HAP-1 (cell line): ENCODE results near the gene SQOR.

Experiments used
- DNase-seq, 2 experiments: peaks; one replicate each; pipeline ENCODE4 v3.0.0-alpha.2; 2016 to 2020; ENCODE audit warnings: low spot score in 2 of 2
- H3K27me3 ChIP-seq: fragments of 250-450 bp; sonication (Bioruptor Pico); 2 replicates; pipeline ENCODE4 v1.5.1; 2020; ENCODE audit warnings: low read depth, mild to moderate bottlenecking, moderate library complexity
- H3K36me3 ChIP-seq: fragments of 250-450 bp; sonication (Bioruptor Pico); replicated peaks from 2 replicates; pipeline ENCODE4 v1.5.1; 2020; ENCODE audit warnings: mild to moderate bottlenecking
- H3K4me1 ChIP-seq: fragments of 250-450 bp; sonication (Bioruptor Pico); 2 replicates; pipeline ENCODE4 v1.5.1; 2020; ENCODE audit warnings: mild to moderate bottlenecking
- H3K4me3 ChIP-seq: fragments of 250-450 bp; sonication (Bioruptor Pico); 2 replicates; pipeline ENCODE4 v1.5.1; 2020; ENCODE audit warnings: mild to moderate bottlenecking, moderate library complexity
- H3K9me3 ChIP-seq: fragments of 250-450 bp; sonication (Bioruptor Pico); 2 replicates; pipeline ENCODE4 v1.5.1; 2020; ENCODE audit warnings: mild to moderate bottlenecking, moderate library complexity
- in situ Hi-C: fragments of 300-500 bp; cut with MboI; formaldehyde crosslinking; loops from 3 replicates; pipeline ENCODE4 v1.14.3; 2020; ENCODE audit warnings: low sequenced_read_pairs, inconsistent platforms, mixed read lengths

The SQOR gene

GRCh38 chr15:45634432-45635190, at the start of gene SQOR:
SQOR (plus strand) TSS chr15:45635029; CDS start chr15:45658924, 23,895 bp downstream.
- peak within 1 kb of the TSS; percentile 48 for H3K4me3 ChIP-seq

DNA sequence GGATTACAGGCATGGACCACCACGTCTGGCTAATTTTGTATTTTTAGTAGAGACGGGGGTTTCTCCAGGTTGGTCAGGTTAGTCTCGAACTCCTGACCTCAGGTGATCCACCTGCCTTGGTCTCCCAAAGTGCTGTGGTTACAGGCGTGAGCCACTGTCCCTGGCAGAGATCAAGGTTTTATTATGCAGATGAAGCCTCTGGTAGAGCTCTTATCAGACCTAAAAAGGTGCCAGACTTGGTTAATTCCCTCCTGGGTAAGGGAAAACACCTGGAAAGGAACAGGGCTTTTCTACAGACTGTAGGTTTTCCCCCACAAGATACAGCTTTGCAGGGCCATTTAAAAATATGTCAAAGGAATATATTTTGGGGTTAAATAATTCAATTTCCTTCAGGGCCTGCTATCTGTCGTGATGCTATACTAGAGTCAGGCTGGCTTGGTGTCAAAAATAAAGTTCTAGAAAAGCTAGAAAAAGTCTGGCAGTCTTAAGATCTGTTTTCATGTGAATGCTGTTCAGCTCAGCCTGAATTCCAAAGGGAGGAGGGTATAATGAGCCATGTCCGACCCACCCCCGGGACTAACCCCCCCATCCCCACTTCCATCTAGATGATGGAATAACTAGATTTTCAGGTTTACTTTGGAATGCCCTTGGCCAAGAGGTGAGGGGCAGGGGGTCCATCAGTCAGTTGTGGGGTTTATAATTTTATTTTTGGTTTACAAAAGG, 49.6 kb upstream of the SQOR start:
- Histone ChIP-seq H3K4me3 (no peak overlapping the region), H3K4me1 (peaks cover 15% of the 10 kb centered on the region), H3K36me3 (0 out of 2 replicates have a peak, but pooled peaks cover 3% of the 10 kb centered on the region), H3K27me3 (no peaks in the 10 kb centered on the region), H3K9me3 (no peaks in the 10 kb centered on the region)
- in situ Hi-C loops: no loop called here
- DNase-seq: no peak

More at GRCh38 chr15:45634432-45635190, at the start of gene SQOR:
- in situ Hi-C loops: no loop called here
- no peaks in the 10 kb centered on the region; the same call in 1 of the 2 replicates for H3K27me3 ChIP-seq
- DNase-seq: peak; percentile 77 to 78
- peaks cover 5% of the 10 kb centered on the region; the same call in 1 of the 2 replicates for H3K4me1 ChIP-seq
- no peaks in the 10 kb centered on the region for H3K36me3 ChIP-seq
- H3K9me3 ChIP-seq: no peaks in the 10 kb centered on the region

DNA sequence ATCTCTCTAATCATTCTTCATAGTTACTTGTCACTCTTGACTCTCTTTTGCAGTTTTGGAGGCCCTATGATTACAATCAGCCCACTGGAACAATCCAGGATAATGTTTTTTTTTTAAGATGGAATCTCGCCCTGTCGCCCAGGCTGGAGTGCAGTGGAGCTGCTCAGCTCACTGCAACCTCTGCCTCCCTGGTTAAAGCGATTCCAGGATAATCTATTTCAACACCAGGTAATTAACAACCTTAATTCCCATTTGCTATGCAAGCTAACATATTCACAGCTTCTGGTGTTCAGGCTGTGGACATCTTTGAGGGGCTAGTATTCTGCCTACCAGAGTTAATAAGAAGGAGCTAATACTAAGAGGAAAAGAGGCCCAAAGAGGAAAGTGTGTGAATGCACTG, 48.7 kb upstream of the SQOR start:
- Histone ChIP-seq H3K27me3 (no peaks in the 10 kb centered on the region), H3K9me3 (no peaks in the 10 kb centered on the region), H3K4me3 (peak overlapping the region; percentile 75), H3K4me1 (peaks cover 15% of the 10 kb centered on the region), H3K36me3 (0 out of 2 replicates have a peak, but pooled peaks cover 3% of the 10 kb centered on the region)
- no peak for DNase-seq
- in situ Hi-C loops: no loop called here

GRCh38 chr15:45586601-45587094, 48.2 kb upstream of the SQOR start:
- Histone ChIP-seq H3K27me3 (no peaks in the 10 kb centered on the region), H3K4me3 (peak overlapping the region; percentile 75), H3K36me3 (0 out of 2 replicates have a peak, but pooled peaks cover 3% of the 10 kb centered on the region), H3K4me1 (peaks cover 15% of the 10 kb centered on the region), H3K9me3 (no peaks in the 10 kb centered on the region)
- DNase-seq: no peak
- in situ Hi-C loops: no loop called here

GRCh38 chr15:45587095-45587862, 47.5 kb upstream of the SQOR start, which contains the start of gene BLOC1S6:
BLOC1S6 (plus strand) TSS chr15:45587379; CDS start chr15:45587444, 65 bp downstream.
- in situ Hi-C loops: no loop called here
- H3K4me1 ChIP-seq: peaks cover 15% of the 10 kb centered on the region
- peaks cover 3% of the 10 kb centered on the region; the same call in 1 of the 2 replicates for H3K36me3 ChIP-seq

GRCh38 chr15:45587863-45588170, 47.0 kb upstream of the SQOR start:
- Histone ChIP-seq H3K9me3 (no peaks in the 10 kb centered on the region), H3K36me3 (peaks cover 8% of the 10 kb centered on the region; the same call in 1 of the 2 replicates), H3K4me1 (peaks cover 15% of the 10 kb centered on the region), H3K4me3 (peak overlapping the region; percentile 75), H3K27me3 (no peaks in the 10 kb centered on the region)
- in situ Hi-C loops: no loop called here
- DNase-seq: no peak

More at GRCh38 chr15:45587095-45587862, 47.5 kb upstream of the SQOR start, which contains the start of gene BLOC1S6:
- Histone ChIP-seq H3K27me3 (no peaks in the 10 kb centered on the region), H3K4me3 (peak within 1 kb of the TSS; percentile 75), H3K9me3 (no peaks in the 10 kb centered on the region)
- peak; percentile 86 to 91 for DNase-seq

DNA sequence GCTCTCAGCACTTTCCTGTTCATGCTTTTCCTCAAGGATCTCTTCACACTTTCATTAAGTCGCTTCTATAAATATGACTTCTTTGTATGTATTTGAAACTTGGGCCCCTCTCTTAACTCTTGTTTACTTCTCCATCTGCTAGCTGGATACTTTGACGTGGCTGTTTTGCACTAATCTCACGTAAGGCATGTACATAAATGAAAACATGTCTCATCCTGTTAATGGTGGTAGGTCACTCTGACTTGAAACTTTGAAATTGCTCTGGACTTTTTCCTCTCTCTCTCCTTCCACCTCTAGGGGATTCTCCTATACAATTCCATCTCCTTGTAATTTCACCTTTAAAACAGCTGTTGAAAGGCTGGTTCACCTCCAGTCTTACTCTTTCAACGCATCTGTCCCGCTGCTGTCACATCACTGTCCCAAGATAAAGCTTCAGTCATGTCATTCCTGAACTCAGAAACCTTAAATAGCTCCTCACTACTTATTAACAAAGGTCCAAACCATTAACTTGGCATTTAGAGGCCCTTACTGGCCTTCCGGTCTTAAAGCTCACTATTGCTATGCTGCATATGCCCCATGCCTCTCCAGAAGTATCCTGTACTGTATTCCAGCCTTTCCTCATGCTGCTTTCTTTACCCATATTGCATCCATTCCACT, 46.5 kb upstream of the SQOR start:
- H3K9me3 ChIP-seq: no peaks in the 10 kb centered on the region
- in situ Hi-C loops: no loop called here
- no peak for DNase-seq
- H3K4me1 ChIP-seq: peaks cover 15% of the 10 kb centered on the region
- peak overlapping the region; percentile 75 for H3K4me3 ChIP-seq
- no peaks in the 10 kb centered on the region for H3K27me3 ChIP-seq
- H3K36me3 ChIP-seq: peaks cover 9% of the 10 kb centered on the region; the same call in 1 of the 2 replicates

DNA sequence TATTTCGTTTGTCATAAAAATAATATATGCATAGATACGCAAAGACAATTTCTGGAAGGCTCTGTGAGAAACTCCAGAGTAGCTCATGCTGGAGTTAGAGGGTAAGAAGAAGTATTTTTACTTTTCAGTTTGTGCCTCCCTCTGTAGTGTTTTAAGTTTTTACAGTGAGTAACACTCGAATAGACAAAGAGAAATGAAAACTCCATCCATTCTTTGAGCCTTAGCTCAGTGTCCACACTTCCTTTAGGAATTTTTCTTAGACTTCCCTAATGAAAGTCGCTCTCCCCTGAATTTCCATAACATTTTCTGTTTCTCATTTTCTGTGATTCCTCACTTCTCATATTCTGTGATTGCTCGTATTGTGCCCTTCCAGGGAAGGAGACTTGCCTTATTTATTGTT, 45.6 kb upstream of the SQOR start:
- no peaks in the 10 kb centered on the region for H3K27me3 ChIP-seq
- H3K9me3 ChIP-seq: no peaks in the 10 kb centered on the region
- in situ Hi-C loops: no loop called here
- peaks cover 9% of the 10 kb centered on the region; the same call in 1 of the 2 replicates for H3K36me3 ChIP-seq
- DNase-seq: no peak
- H3K4me1 ChIP-seq: peaks cover 15% of the 10 kb centered on the region
- peak overlapping the region; percentile 75; the same call in 1 of the 2 replicates for H3K4me3 ChIP-seq

GRCh38 chr15:45594319-45594718, 40.5 kb upstream of the SQOR start:
- in situ Hi-C loops: no loop called here
- peaks cover 21% of the 10 kb centered on the region for H3K36me3 ChIP-seq

GRCh38 chr15:45594835-45595530, 39.8 kb upstream of the SQOR start:
- H3K9me3 ChIP-seq: no peaks in the 10 kb centered on the region
- in situ Hi-C loops: no loop called here
- H3K4me3 ChIP-seq: no peak overlapping the region
- H3K36me3 ChIP-seq: peaks cover 21% of the 10 kb centered on the region
- H3K27me3 ChIP-seq: no peaks in the 10 kb centered on the region
- H3K4me1 ChIP-seq: no peaks in the 10 kb centered on the region; the same call in 1 of the 2 replicates
- no peak for DNase-seq

More at GRCh38 chr15:45594319-45594718, 40.5 kb upstream of the SQOR start:
- no peak for DNase-seq
- H3K4me1 ChIP-seq: peaks cover 2% of the 10 kb centered on the region
- no peak overlapping the region for H3K4me3 ChIP-seq
- H3K27me3 ChIP-seq: no peaks in the 10 kb centered on the region
- H3K9me3 ChIP-seq: no peaks in the 10 kb centered on the region

DNA sequence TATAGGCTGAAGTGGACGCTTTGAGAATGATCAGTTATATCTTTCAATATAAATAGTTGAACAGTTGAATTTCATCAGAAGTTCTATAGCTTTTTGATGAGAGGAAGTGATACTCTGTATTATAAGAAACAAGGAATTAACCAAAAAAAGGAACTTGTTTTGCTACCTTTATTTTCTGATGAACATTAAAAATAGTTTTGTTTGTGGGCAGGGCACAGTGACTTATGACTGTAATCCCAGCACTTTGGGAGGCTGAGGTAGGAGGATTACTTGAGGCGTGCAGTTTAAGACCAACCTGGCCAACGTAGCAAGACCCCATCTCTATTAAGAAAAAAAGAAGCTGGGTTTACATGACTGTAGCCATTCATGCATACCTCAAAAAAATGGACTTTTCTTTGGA, 30.9 kb upstream of the SQOR start:
- H3K27me3 ChIP-seq: no peaks in the 10 kb centered on the region
- in situ Hi-C loops: loop anchor here (25.0 kb wide), 1 partner anchor 442 kb away; no protein-coding TSS in a partner anchor
- DNase-seq: no peak
- H3K4me3 ChIP-seq: no peak overlapping the region
- no peaks in the 10 kb centered on the region for H3K9me3 ChIP-seq
- H3K4me1 ChIP-seq: no peaks in the 10 kb centered on the region
- H3K36me3 ChIP-seq: no peaks in the 10 kb centered on the region; the same call in 1 of the 2 replicates

GRCh38 chr15:45604326-45604725, 30.5 kb upstream of the SQOR start:
- in situ Hi-C loops: loop anchor here (25.0 kb wide), 1 partner anchor 442 kb away; no protein-coding TSS in a partner anchor
- no peaks in the 10 kb centered on the region for H3K4me1 ChIP-seq

More at GRCh38 chr15:45604326-45604725, 30.5 kb upstream of the SQOR start:
- Histone ChIP-seq H3K36me3 (no peaks in the 10 kb centered on the region; the same call in 1 of the 2 replicates), H3K9me3 (no peaks in the 10 kb centered on the region), H3K27me3 (no peaks in the 10 kb centered on the region), H3K4me3 (no peak overlapping the region)
- DNase-seq: no peak
